CD4-positive, alpha-beta memory T cell (primary cell): ENCODE measurements around the gene MICALL2. TPM values are rescaled to one million over a fixed set of nuclear protein-coding genes. Genes with fewer than 3 reads are reported as not detected.

Experiments
- CTCF ChIA-PET: fragments of 350-600 bp; sonication (Branson Sonifier 250); formaldehyde crosslinking; loops from one replicate; lab custom pipeline; 2021; ENCODE audit warnings: inconsistent platforms; ENCODE audit not compliant: partially characterized antibody; lab: Charles Lee
- POLR2A ChIA-PET: fragments of 350-600 bp; sonication (Branson Sonifier 250); formaldehyde crosslinking; loops from one replicate; lab custom pipeline; 2021; ENCODE audit not compliant: partially characterized antibody; lab: Charles Lee
- DNase-seq, 5 donors: peaks; one replicate each; pipeline versions ENCODE4 v3.0.0 to v3.0.0-alpha.2; 2020 to 2022; ENCODE audit warnings: mixed read lengths in 1 of 5
- H3K27ac ChIP-seq: one replicate; pipeline ENCODE4 v1.7.0; 2013; ENCODE audit warnings: low read depth, low read length
- H3K27me3 ChIP-seq: 2 replicates; pipeline ENCODE4 v1.7.0; 2013; ENCODE audit warnings: mild to moderate bottlenecking, low read length, moderate library complexity; ENCODE audit not compliant: insufficient read depth
- H3K36me3 ChIP-seq: 2 replicates; pipeline ENCODE4 v1.7.0; 2013; ENCODE audit warnings: mild to moderate bottlenecking, low read length, moderate library complexity; ENCODE audit not compliant: insufficient read depth
- H3K4me1 ChIP-seq: 2 replicates; pipeline ENCODE4 v1.7.0; 2013; ENCODE audit warnings: mild to moderate bottlenecking, low read length, moderate library complexity; ENCODE audit not compliant: insufficient read depth
- H3K4me3 ChIP-seq, 2 donors: one replicate each; pipeline ENCODE4 v1.7.0; 2013; ENCODE audit warnings: low read length in 2 of 2, mild to moderate bottlenecking in 1 of 2
- H3K9me3 ChIP-seq, 2 donors: one replicate each; pipeline ENCODE4 v1.7.0; 2013; ENCODE audit warnings: low read length in 2 of 2, control low read depth in 1 of 2; ENCODE audit not compliant: control insufficient read depth in 1 of 2
- H3K27ac Mint-ChIP-seq, 7 donors: one replicate each; pipeline ENCODE4 v1.8.0; 2020 to 2021; ENCODE audit warnings: mixed read lengths in 7 of 7, mild to moderate bottlenecking in 6 of 7, inconsistent platforms in 3 of 7, moderate library complexity in 3 of 7
- H3K27me3 Mint-ChIP-seq, 2 donors: one replicate each; pipeline ENCODE4 v1.8.0; 2020 to 2021; ENCODE audit warnings: mixed read lengths in 2 of 2
- H3K36me3 Mint-ChIP-seq, 2 donors: one replicate each; pipeline ENCODE4 v1.8.0; 2020 to 2021; ENCODE audit warnings: mixed read lengths in 2 of 2, inconsistent platforms in 1 of 2, mild to moderate bottlenecking in 1 of 2
- H3K4me1 Mint-ChIP-seq, 4 donors: one replicate each; pipeline ENCODE4 v1.8.0; 2020 to 2021; ENCODE audit warnings: mixed read lengths in 4 of 4, mild to moderate bottlenecking in 1 of 4
- H3K4me3 Mint-ChIP-seq, 8 donors: one replicate each; pipeline ENCODE4 v1.8.0; 2020 to 2021; ENCODE audit warnings: mixed read lengths in 8 of 8, mild to moderate bottlenecking in 7 of 8, moderate library complexity in 6 of 8, inconsistent platforms in 3 of 8
- H3K9me3 Mint-ChIP-seq, 8 donors: one replicate each; pipeline ENCODE4 v1.8.0; 2020 to 2021; ENCODE audit warnings: mixed read lengths in 8 of 8, mild to moderate bottlenecking in 5 of 8, inconsistent platforms in 3 of 8, moderate library complexity in 1 of 8
- intact Hi-C: fragments of 100-400 bp; cut with micrococcal nuclease; formaldehyde crosslinking; loops from one replicate; pipeline ENCODE4 v1.15.1; 2023
- polyA plus RNA-seq, 2 donors: library from polyadenylated mRNA; unstranded; fragments of 300-500 nt; fragmentation: Illumina TruSeq; gene quantifications; one replicate each; pipeline ENCODE4 v1.2.3, GENCODE V29; 2021
- total RNA-seq, 2 experiments: library from RNA; stranded (reverse); gene quantifications; one replicate each; pipeline ENCODE4 v1.2.3, GENCODE V29; 2021

Gene MICALL2
- total and polyA plus RNA-seq, 4 experiments from 2014 or later: 0.44 to 3.3 (median 2.6) TPM; not detected in 1

DNA sequence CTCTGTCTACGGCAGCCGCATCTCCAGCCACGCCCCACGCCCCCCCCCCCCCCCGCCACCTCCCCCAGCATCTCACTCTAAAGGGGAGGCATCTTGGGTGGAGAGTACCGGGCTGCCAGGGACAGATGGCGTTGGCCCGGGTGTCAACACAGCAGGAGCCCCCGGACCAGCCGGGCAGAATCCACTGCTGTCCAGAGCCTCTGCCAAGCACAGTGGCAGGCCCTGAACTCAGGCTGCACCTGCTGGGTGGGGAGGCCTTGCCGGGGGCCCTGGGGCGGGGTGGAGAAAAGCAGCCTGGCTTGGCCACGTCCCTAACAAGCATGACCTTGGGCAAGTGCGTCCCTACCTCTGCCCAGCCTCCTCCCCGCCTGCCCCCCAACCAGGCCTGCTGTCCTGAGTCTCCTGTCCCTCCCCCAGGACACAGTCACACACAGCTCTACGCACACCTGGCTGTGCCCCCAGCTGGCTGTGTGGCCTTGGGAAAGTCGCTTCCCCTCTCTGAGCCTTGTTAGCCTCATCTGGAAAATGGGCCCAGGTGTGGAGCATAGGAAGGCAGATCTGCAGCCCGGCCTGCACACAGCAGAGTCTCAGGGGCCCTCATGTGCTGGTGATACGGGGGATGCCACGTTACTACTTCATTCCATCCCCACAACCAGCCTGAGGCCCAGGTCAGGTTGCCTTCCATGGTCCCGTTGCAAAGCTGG, 45.2 kb downstream of the MICALL2 start:
- Histone ChIP-seq H3K4me1 (peaks cover 28% of the 10 kb centered on the region), H3K4me3 (no peak overlapping the region), H3K36me3 (no peaks in the 10 kb centered on the region), H3K27me3 (no peaks in the 10 kb centered on the region), H3K27ac (no peak overlapping the region), H3K9me3 (no peaks in the 10 kb centered on the region)
- Mint-ChIP-seq H3K27me3 (peaks cover 0 to 2% of the 10 kb centered on the region in 2 donors), H3K36me3 (no peaks in the 10 kb centered on the region), H3K4me1 (peaks cover 15 to 24% (median 22%) of the 10 kb centered on the region in 4 donors), H3K27ac (no peak overlapping the region), H3K9me3 (no peaks in the 10 kb centered on the region), H3K4me3 (no peak overlapping the region)
- ChIA-PET CTCF (no interaction called here), POLR2A (no interaction called here)
- DNase-seq: no peak
- intact Hi-C loops: loop anchor here (2.0 kb wide), 1 partner anchor 61 kb away; no protein-coding TSS in a partner anchor

DNA sequence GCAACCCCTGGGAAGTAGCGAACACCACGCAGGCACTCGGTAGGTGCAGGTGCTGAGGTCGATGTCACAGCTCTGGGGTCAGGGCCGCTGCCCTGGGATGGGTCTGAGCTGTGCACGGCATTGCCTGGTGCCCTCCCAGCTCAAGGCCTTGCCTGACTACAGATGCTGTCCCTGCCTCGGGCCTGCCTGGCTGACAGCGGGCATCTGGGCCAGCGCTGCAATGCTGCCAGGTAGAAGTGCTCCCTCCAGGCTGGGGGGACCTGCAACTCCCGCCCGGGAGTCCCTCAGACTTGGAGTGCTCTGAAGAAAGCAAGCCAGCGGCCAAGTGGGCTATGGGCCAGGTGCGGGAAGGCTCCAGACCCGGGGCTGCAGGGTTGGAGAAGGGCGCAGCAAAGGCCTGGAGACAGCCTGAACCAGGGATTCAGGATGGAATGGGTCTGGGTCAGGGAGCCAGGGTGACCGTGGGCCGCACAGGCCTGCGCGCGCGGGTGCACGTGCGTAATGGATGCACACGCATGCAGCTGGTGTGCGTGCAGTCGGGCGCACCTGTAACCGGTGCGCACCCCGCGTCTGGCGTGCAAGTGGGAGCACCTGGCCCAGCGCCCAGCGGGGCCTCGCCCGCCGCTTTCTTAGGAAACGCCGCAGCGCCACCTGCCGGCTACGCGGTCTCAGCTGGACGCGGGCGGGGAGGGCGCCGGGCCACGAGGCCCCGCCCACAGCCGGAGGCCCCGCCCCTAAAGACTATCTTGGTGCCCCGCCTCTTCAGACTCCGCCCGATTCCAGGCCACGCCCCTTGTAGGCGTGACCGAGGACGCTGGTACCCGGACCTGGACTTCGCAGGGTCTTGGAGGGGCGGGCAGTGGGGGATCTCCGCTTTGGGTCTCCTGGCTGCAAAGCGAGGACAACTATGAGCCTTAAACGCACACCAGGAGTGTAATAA, 46.7 kb downstream of the MICALL2 start:
- peak; percentile 86 to 89 (median 87) for DNase-seq
- Histone ChIP-seq H3K4me1 (peaks cover 20% of the 10 kb centered on the region), H3K4me3 (peak overlapping the region in 1 of 2 donors; percentile 38), H3K27me3 (no peaks in the 10 kb centered on the region), H3K36me3 (no peaks in the 10 kb centered on the region), H3K9me3 (no peaks in the 10 kb centered on the region), H3K27ac (no peak overlapping the region)
- peaks cover 10 to 15% (median 14%) of the 10 kb centered on the region in 4 donors for H3K4me1 Mint-ChIP-seq
- intact Hi-C loops: loop anchor here (1.0 to 2.0 kb wide), 3 partner anchors 47 to 187 kb away; partner anchors contain the start of gene MICALL2
- peaks cover 5 to 6% of the 10 kb centered on the region in 2 donors for H3K27me3 Mint-ChIP-seq
- ChIA-PET CTCF (interaction anchor here (1.0 kb wide), 2 partner anchors 188 to 229 kb away, joined by 3 read pairs; no protein-coding TSS in a partner anchor), POLR2A (no interaction called here)
- H3K27ac Mint-ChIP-seq: peak overlapping the region in 5 of 7 donors; percentile 15 to 89 (median 42)
- no peaks in the 10 kb centered on the region for H3K36me3 Mint-ChIP-seq
- peak overlapping the region; percentile 49 to 80 (median 68) for H3K4me3 Mint-ChIP-seq
- H3K9me3 Mint-ChIP-seq: no peaks in the 10 kb centered on the region

GRCh38 chr7:1411414-1411813, 47.9 kb downstream of the MICALL2 start:
- CTCF ChIA-PET: no interaction called here
- POLR2A ChIA-PET: no interaction called here
- H3K4me1 ChIP-seq: peaks cover 12% of the 10 kb centered on the region
- Mint-ChIP-seq H3K4me1 (peaks cover 2 to 6% (median 5%) of the 10 kb centered on the region in 4 donors), H3K27ac (no peak overlapping the region), H3K27me3 (peaks cover 5 to 6% of the 10 kb centered on the region in 2 donors), H3K4me3 (peak overlapping the region in 1 of 8 donors; percentile 31), H3K9me3 (no peaks in the 10 kb centered on the region), H3K36me3 (no peaks in the 10 kb centered on the region)
- no peak overlapping the region for H3K27ac ChIP-seq
- H3K27me3 ChIP-seq: no peaks in the 10 kb centered on the region
- intact Hi-C loops: no loop called here
- no peak overlapping the region for H3K4me3 ChIP-seq
- no peak for DNase-seq
- no peaks in the 10 kb centered on the region for H3K36me3 ChIP-seq
- H3K9me3 ChIP-seq: no peaks in the 10 kb centered on the region

GRCh38 chr7:1410992-1411391, 48.3 kb downstream of the MICALL2 start:
- Histone ChIP-seq H3K27me3 (no peaks in the 10 kb centered on the region), H3K4me3 (no peak overlapping the region), H3K9me3 (no peaks in the 10 kb centered on the region), H3K36me3 (no peaks in the 10 kb centered on the region), H3K27ac (no peak overlapping the region), H3K4me1 (peaks cover 12% of the 10 kb centered on the region)
- CTCF ChIA-PET: no interaction called here
- intact Hi-C loops: no loop called here
- H3K27me3 Mint-ChIP-seq: peaks cover 8% of the 10 kb centered on the region in 2 donors
- peaks cover 2 to 6% (median 4%) of the 10 kb centered on the region in 4 donors for H3K4me1 Mint-ChIP-seq
- no peak overlapping the region for H3K27ac Mint-ChIP-seq
- H3K36me3 Mint-ChIP-seq: no peaks in the 10 kb centered on the region
- POLR2A ChIA-PET: no interaction called here
- H3K9me3 Mint-ChIP-seq: no peaks in the 10 kb centered on the region
- DNase-seq: no peak
- H3K4me3 Mint-ChIP-seq: no peak overlapping the region

- Mint-ChIP-seq H3K4me3 (no peak overlapping the region), H3K9me3 (no peaks in the 10 kb centered on the region), H3K27me3 (peaks cover 11 to 14% of the 10 kb centered on the region in 2 donors), H3K4me1 (peaks cover 2 to 6% (median 4%) of the 10 kb centered on the region in 4 donors), H3K27ac (no peak overlapping the region), H3K36me3 (no peaks in the 10 kb centered on the region)
- intact Hi-C loops: no loop called here
- no peak overlapping the region for H3K4me3 ChIP-seq
- H3K9me3 ChIP-seq: no peaks in the 10 kb centered on the region
- no peaks in the 10 kb centered on the region for H3K36me3 ChIP-seq
- no peak for DNase-seq
- H3K4me1 ChIP-seq: peaks cover 12% of the 10 kb centered on the region
- no peaks in the 10 kb centered on the region for H3K27me3 ChIP-seq
- ChIA-PET POLR2A (no interaction called here), CTCF (interaction anchor here (0.7 to 1.0 kb wide), 2 partner anchors 8 to 184 kb away, joined by 3 read pairs; no protein-coding TSS in a partner anchor)
- H3K27ac ChIP-seq: no peak overlapping the region
Observed at GRCh38 chr7:1409555-1409954, 49.7 kb downstream of the MICALL2 start.

GRCh38 chr7:1408466-1408865, 50.8 kb downstream of the MICALL2 start:
- peak overlapping the region in 1 of 8 donors; percentile 40 for H3K4me3 Mint-ChIP-seq
- intact Hi-C loops: no loop called here
- no peak overlapping the region for H3K4me3 ChIP-seq
- CTCF ChIA-PET: no interaction called here
- H3K36me3 ChIP-seq: no peaks in the 10 kb centered on the region
- peak overlapping the region in 1 of 7 donors; percentile 57 for H3K27ac Mint-ChIP-seq
- H3K4me1 ChIP-seq: peaks cover 12% of the 10 kb centered on the region
- no peaks in the 10 kb centered on the region for H3K9me3 ChIP-seq
- DNase-seq: no peak
- H3K36me3 Mint-ChIP-seq: no peaks in the 10 kb centered on the region
- no peak overlapping the region for H3K27ac ChIP-seq
- POLR2A ChIA-PET: no interaction called here
- H3K9me3 Mint-ChIP-seq: peaks cover 0 to 4% (median 0%) of the 10 kb centered on the region in 8 donors
- H3K4me1 Mint-ChIP-seq: peaks cover 6 to 11% (median 7%) of the 10 kb centered on the region in 4 donors
- H3K27me3 Mint-ChIP-seq: peaks cover 19 to 22% of the 10 kb centered on the region in 2 donors
- peaks cover 10% of the 10 kb centered on the region for H3K27me3 ChIP-seq

GRCh38 chr7:1407892-1408291, 51.4 kb downstream of the MICALL2 start:
- Mint-ChIP-seq H3K27ac (no peak overlapping the region), H3K4me1 (peaks cover under 1 to 6% (median 5%) of the 10 kb centered on the region in 4 donors), H3K9me3 (peaks cover 0 to 4% (median under 1%) of the 10 kb centered on the region in 8 donors), H3K4me3 (no peak overlapping the region), H3K36me3 (no peaks in the 10 kb centered on the region), H3K27me3 (peaks cover 22 to 25% of the 10 kb centered on the region in 2 donors)
- Histone ChIP-seq H3K27ac (no peak overlapping the region), H3K4me3 (no peak overlapping the region), H3K9me3 (no peaks in the 10 kb centered on the region), H3K36me3 (no peaks in the 10 kb centered on the region), H3K4me1 (peaks cover 6% of the 10 kb centered on the region), H3K27me3 (peaks cover 12% of the 10 kb centered on the region)
- intact Hi-C loops: no loop called here
- DNase-seq: no peak
- ChIA-PET CTCF (no interaction called here), POLR2A (no interaction called here)
